HG03064 (cell line): ENCODE measurements around the gene PMM1.
"Not testable (repeated sequence)": the region's sequence is repeated elsewhere in the genome, so short reads cannot be mapped to it uniquely, and the experiment has no call there.

ENCODE experiments used
- ATAC-seq: cut with Tn5 transposase; IDR thresholded peaks from one replicate; pipeline ENCODE4 v1.9.1; 2021; ENCODE audit warnings: low read depth; ENCODE audit not compliant: unreplicated experiment

The PMM1 gene

DNA sequence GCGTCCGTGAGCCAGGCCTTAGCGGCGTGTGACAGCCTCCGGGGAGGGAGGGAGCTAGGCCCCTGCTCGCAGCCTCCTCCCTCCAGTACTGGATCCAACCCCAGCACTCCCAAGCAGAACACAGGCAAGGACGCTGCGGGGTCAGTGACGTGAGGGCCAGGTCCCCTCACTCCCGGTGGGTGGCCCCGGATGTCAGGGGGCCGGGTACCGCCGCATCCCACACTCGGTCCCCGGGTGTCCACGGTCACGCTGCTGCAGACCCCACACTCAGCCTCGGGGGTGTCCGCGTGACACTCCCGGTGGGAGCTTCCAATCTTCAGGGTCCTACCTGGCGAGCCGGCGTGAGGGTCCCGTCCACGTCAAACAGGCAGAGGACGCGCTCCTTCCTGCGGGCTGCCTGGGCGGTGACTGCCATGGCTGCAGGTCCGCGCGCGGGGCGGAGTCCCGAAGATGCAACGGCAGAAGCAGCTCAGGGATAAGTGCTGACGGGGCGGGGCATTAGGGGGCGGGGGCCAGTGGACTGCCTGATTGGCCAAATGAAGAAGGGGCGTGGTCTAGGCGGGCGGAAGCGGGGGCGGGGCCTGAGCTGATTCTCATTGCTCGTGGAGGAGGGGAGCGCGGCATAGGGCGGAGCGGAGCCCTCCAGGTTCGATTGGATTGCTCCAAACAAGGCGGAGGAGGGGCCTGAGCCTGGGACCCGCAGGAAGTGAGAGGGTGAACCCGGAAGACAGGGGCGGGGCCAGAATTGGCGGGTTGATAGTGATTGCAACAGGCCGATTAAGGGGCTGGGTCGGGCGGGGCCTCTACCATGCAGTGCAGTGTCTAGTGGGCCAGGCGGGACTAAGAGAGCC, at the start of gene PMM1:
Gene PMM1 (minus strand): TSS at position 450 of the 851 bp plus-strand sequence. CDS start 35 bp downstream, at position 415.
- peak; percentile 84 for ATAC-seq

DNA sequence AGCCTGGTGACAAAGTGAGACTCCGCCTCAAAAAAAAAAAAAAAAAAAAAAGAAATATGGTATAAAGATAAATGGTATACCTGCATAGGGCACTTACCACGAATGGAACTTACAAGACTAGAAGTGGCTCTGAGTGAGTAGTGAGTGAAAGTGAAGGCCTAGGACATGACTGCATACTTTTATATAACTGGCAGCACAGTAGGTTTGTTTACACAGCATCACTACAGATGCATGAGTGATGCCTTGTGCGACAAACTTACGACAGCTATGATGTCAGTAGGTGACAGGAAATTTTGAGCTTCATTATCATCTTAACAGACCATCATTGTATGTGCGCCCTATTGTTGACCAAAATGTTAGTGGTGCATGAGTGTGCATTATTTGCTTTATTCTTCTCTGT, 49.1 kb upstream of the PMM1 start:
- ATAC-seq, result no peak

DNA sequence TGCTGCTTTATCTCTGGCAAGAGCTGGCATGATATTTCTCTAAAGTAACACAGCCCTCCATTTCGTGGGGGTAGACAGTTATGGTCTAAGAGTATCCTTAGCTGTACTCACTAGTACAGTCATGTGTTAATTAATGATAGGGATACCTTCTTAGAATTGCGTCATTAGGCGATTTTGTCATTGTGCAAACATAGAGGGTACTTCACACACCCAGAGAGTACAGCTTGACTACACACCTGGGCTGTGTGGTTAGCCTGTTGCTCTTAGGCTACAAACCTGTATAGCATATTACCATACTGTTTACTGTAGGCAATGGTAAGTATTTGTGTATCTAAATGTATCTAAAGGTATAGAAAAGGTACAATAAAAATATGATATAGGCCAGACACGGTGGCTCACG, 48.5 kb upstream of the PMM1 start:
- ATAC-seq, result no peak

DNA sequence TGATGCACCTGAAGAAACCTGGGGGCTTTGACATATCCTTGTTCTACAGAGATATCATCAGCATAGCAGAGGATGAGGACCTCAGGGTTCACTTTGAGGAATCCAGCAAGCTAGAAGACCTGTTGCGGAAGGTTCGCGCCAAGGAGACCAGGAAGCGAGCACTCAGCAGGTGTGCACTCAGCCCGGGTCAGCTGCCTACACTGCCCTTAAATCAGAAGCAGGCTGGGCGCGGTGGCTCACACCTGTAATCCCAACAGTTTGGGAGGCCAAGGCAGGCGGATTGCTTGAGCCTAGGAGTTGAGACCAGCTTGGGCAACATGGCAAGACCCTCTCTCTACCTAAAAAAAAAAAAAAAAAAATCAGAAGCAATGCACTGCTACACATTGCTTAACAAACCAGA, 48.0 kb upstream of the PMM1 start:
- not testable (repeated sequence) for ATAC-seq

DNA sequence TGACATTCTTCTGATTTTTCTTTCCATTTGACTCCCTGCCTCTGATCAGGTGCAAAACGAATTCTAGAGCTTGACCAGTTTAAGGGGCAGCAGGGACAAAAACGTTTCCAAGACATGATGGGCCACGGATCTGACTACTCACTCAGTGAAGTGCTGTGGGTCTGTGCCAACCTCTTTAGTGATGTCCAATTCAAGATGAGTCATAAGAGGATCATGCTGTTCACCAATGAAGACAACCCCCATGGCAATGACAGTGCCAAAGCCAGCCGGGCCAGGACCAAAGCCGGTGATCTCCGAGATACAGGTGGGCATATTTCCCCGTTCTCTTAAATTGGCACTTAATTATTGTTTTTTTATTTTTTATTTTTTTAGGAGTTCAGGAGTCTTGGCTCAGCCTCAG, 46.8 kb upstream of the PMM1 start:
- ATAC-seq, result no peak

DNA sequence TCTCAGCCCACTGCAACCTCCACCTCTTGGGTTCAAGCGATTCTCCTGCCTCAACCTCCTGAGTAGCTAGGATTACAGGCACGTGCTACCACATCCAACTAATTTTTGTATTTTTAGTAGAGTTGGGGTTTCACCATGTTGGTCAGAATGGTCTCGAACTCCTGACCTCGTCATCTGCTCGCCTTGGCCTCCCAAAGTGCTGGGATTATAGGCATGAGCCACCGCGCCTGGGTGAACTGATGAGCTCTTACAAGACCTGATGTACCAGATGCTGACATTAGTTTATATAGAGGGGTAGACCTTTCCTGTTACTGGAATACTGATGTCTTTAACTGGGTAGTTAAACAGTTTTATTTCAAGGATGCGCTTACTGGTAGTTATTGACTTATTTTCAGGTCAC, 45.0 kb upstream of the PMM1 start:
- ATAC-seq, result not testable (repeated sequence)

DNA sequence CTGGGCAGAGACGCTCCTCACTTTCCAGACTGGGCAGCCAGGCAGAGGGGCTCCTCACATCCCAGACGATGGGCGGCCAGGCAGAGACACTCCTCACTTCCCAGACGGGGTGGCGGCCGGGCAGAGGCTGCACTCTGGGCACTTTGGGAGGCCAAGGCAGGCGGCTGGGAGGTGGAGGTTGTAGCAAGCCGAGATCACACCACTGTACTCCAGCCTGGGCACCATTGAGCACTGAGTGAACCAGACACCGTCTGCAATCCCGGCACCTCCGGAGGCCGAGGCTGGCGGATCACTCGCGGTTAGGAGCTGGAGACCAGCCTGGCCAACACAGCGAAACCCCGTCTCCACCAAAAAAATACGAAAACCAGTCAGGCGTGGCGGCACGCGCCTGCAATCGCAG, 42.0 kb upstream of the PMM1 start:
- ATAC-seq, result not testable (repeated sequence)

DNA sequence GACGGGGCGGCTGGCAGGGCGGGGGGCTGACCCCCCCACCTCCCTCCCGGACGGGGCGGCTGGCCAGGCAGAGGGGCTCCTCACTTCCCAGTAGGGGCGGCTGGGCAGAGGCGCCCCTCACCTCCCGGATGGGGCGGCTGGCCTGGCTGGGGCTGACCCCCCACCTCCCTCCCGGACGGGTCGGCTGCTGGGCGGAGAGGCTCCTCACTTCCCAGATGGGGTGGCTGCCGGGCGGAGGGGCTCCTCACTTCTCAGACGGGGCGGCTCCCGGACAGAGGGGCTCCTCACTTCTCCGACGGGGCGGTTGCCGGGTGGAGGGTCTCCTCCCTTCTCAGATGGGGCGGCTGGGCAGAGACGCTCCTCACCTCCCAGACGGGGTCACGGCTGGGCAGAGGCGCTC, 41.5 kb upstream of the PMM1 start:
- ATAC-seq, result not testable (repeated sequence)

DNA sequence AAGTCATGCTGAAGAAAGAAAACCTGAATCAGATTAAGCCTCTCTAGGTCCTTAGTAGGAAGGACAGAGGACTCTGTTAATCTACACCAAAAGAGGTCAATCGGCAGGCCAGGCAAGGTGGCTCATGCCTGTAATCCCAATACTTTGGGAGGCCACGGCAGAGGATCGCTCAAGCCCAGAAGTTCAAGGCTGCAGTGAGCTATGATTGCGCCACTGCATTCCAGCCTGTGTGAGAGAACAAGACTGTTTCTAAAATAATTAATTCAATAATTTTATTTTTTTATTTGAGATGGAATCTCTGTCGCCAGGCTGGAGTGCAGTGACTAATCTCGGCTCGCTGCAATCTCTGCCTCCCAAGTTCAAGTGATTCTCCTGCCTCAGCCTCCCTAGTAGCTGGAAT, 35.9 kb upstream of the PMM1 start:
- ATAC-seq, result no peak

DNA sequence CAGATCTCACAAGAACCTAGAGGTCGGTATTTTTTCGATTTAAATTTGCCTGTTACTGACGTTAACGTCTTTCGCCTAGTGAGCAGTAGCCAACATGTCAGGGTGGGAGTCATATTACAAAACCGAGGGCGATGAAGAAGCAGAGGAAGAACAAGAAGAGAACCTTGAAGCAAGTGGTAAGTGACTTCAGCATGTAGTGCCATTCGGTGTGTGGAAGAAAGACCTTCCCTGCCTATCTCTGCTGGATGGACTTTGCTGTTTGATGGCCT, 32.2 kb upstream of the PMM1 start:
- ATAC-seq, result no peak

DNA sequence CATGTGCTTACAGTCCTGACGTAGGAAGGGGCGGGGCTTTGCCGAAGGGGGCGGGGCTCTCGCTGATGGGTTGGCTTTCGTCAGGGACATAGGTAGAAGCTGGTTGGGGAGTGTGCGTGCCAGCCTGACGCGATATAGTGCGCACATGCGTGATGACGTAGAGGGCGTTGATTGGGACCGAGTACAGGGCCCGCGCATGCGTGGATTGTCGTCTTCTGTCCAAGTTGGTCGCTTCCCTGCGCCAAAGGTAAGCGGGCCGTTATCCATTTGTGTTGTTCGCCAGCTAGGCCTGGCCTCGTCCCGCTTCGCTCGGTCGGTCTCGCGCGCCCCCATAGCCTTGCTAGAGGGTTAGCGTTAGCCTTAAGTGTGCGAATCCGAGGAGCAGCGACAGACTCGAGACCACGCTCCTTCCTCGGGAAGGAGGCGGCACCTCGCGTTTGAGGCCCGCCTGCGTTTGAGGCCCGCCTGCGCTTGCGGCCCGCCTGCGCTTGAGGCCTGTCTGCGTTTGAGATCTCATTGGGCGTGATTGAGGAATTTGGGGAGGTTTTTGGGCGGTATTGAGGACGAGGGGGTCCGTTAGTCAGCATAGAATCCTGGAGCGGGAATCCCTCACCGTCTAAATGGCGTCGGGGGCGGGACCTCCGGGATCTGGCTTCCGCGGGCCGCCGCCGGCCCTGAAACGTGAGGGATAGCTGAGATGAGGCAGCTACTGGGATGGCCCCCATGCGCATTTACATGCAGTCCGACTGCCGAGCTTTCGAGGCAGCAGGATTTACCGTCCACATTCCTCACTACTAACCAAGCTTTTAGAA, 31.7 kb upstream of the PMM1 start, which contains the start of gene XRCC6:
Gene XRCC6 (plus strand): TSS at position 197 of the 812 bp plus-strand sequence. CDS start 710 bp downstream, outside the sequence.
- ATAC-seq, result peak; percentile 71

DNA sequence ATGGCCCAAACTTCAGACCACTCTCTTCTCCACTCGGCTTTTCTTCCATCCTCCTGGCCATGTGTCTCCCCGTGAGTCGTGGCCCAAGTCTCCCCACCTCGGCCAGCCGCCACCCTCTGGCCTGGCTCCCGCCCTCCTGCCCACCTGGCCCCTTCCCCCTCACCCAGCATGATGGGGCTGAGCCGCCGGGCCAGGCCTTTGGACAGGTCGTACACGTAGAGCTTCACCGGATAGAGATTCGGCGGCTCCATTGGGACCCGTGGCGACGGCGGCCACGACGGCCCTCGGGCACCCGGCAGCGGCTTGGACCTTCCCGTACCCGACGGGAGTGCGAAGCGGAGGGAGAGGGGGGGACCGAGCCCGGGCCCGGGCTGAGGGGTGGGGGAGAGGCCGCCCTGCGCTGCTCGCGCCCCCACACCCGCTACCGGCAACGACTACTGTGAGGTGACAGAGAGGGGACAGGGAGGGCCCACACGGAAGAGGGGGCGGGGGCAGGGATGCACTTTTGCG, 31.0 kb upstream of the PMM1 start, which contains the start of gene DESI1:
Gene DESI1 (minus strand): TSS at position 455 of the 510 bp plus-strand sequence. CDS start 204 bp downstream, at position 251.
- ATAC-seq, result peak; percentile 16

DNA sequence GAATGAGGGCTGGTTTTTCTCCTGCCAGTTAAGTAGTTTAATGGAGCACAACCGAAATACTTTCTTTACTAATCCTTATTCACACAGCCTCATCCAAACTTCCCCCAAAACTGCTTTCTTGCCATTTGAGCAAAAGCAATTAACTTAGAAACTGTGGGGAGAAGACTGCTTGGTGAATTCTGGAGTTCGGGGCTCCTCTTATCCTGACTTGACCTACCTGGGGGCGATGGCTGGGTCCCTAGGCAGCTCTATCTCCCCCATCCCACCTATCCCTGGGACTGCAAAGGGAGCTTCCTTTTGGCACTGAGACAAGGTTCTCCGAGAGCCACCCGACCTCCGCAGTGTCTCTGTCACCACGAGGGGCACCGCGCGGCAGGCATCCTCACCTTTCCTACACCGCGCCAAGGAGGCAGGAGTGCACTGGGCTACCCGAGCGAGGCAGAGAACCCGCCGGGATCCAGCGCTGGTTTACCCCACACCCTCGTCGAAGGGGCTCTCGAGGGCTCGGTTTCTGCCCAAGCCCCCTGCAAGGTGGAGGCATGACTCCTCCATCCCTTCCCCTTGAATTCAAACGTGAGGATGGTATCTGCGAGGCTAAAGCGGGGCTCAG, 30.4 kb upstream of the PMM1 start:
- ATAC-seq, result peak; percentile 26

DNA sequence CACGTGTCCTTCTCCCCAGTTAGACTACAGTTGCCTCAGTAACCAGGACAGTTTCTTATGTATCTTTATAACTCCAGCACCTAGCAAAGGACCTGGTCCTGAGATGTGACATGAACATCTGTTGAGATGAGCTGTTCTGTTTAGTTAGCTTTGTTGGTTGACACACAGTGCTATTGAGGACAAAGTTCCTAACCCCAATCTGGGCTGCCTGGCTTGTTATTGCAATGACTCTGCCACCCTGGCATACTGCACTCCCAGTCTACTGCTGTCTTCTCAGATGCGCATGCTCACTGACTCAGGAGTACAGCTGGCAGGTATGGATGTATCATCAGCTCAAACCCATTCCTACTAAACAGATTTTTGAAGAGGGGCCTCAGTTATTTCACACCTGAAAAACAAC, 23.8 kb upstream of the PMM1 start:
- ATAC-seq, result no peak

DNA sequence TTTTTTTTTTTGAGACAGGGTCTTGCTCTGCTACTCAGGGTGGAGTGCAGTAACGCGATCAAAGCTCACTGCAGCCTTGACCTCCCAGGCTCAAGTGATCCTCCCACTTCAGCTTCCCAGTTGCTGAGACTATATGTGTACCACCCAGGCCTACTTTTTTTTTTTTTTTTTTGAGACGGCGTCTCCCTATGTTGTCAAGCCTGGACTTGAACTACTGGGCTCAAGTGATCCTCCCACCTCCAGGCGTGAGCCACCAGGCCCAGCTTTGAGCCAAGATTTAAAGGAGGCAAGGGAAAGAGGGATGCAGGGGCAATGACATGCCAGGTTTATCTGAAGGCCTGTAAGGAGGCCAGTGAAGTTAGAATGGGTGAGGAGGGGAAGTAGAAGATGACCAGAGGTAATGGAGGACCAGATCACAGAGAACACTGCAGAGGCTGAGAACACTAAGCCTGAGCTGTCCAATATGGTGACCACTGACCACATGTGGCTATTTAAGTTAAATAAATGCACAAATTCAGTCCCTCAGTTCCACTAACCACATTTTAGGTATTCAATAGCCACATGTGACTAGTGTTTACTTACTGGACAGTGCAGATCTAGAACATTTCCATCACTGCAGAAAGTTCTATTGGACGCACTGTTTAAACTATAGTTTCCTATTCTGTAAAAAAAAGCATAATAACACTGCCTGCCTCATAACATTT, 23.1 kb upstream of the PMM1 start:
- ATAC-seq, result no peak

DNA sequence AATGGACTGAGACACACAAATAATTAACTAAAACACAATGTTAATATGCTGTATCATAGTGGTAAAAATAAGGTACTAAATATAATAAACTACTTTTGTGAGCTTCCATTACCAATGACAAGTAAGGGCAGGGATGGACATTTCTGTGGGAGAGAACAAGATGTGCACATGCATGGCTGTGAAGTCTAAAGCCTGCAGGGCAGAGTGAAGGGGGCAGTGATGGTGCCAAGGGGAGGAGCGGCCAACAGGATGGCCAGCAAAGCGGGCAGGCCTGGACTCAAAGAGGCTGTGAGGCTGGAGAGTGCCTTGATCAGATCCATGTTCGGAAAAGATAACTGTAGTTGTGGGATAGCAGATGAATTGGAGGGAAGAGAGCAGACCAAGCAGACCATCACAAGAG, 18.7 kb upstream of the PMM1 start:
- no peak for ATAC-seq

DNA sequence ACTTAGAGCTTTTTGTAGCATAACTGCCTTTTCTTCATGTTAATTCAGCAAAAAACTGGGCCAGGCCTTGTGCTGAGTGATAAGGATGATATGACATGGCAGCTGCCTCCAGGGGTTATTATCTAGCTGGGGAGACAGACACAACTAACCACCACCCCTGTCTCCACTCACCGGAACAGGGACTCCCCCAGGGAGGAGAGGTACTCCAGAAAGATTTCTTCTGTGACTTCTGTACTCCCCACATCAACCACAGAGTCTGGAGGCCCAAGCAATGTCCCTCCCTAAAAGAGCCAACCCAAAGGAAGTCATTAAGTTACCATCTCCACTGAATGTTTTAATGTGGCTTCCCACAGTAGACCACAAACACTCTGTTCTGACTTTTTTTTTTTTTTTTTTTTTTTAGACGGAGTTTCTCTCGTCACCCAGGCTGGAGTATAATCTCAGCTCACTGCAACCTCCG, 14.3 kb upstream of the PMM1 start:
- no peak for ATAC-seq

DNA sequence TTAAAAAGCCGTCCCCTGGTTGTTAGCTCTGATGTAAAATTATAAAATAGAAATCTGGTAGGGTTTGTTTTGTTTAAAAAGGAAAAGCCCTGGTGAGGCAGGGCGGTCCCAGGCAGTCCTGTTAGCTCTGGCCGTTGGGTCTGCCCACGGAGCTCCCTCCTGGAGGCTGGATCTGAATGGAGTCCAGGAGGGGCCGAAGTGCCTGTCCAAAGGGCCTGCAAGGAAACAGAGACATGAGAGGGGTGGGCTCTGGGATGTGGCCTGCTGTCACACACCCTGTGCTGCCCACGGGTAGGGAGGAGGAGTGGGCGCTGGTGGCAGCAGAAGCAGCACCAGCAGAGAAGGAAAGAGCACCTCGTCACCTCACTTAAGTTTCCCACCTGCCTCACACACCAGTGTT, 11.3 kb upstream of the PMM1 start:
- ATAC-seq, result no peak

DNA sequence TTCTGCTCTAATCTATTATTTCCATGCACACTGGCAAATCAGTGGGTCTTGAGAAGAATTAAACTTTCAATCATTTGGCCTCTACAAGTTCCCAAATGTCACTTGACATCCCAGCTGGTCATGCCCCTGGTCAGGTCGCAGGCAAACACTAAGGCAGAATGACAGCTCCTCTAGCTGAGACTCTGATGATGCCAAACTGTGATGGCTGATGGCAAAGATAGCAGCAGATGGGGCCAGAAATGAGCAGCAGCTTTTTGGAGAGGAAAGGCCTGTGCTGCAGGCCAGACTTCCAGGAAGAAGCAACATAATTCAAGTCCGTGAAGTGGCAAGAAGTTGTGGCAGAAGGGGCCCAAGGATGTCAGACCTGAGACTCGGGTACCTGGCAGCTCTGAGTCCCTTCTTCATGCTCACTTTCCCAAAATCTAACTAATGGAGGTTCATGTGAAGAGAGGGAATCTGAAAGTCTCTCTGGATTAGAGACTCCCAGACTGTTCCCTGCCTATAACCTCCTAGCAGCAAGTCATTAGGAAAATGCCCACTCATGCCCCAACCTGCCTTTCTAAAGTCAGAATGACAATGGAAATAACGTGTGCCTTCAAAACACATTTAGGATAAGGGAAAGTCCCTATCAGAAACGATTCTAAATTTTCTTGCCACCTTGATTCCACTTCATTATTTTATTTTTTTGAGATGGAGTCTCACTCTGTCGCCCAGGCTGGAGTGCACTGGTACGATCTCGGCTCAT, 9.4 kb upstream of the PMM1 start:
- no peak for ATAC-seq

DNA sequence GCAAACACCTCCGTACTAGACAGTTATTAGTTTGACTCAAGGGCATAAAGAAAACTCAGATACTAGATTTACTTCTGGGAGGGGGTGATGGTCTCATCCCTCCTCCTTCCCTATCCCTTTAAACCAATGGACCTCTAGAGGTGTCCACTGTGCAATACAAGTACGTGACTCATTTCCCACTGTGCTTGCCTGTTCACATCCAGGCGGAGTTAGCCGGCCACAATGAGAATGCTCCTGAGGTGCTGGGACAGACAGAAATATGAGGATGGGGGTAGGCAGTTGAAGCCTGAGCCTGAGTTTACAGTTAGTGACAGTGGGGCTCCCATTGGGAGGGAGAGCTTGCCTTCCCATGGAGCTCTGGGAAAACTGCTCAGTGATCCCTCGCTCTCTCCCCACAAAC, 8.4 kb upstream of the PMM1 start:
- ATAC-seq, result no peak
